GM12875 (cell line): ENCODE data around the gene LRRTM4.
"Not testable (repeated sequence)": the region's sequence is repeated elsewhere in the genome, so short reads cannot be mapped to it uniquely, and the experiment has no call there.

Source experiments
- H3K4me3 ChIP-seq: one replicate; pipeline ENCODE4 v1.5.1; 2011; ENCODE audit warnings: low read depth, low read length, control low read depth
- TF ChIP-seq, protein P1 (sequence below): IDR thresholded peaks from 2 replicates; pipeline ENCODE4 v1.5.1; 2011; ENCODE audit warnings: low read depth, mild to moderate bottlenecking, control low read depth, inconsistent platforms, low read length, moderate library complexity, borderline replicate concordance; ENCODE audit not compliant: insufficient read depth

The LRRTM4 gene

DNA sequence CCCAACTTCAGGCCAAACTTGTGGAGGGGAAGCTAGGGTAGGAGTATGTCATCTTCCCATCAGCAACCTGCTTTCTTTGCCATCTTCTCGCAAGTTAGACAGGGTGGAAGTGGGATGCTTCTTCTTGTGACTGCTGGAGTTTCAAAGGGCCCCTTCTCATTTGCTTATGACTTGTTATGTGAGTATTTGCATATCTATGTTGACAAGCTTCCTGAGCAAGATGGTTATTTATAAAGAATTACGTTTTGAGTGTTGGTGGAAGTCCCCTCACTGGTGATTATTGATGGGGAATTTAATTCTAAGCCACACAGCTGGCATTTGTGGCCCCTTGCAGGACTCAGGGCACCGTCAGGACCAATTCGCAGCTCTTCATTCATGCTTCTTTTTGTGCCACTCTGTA lies 791.0 kb downstream of the LRRTM4 start:
- TF ChIP-seq, protein P1, sequence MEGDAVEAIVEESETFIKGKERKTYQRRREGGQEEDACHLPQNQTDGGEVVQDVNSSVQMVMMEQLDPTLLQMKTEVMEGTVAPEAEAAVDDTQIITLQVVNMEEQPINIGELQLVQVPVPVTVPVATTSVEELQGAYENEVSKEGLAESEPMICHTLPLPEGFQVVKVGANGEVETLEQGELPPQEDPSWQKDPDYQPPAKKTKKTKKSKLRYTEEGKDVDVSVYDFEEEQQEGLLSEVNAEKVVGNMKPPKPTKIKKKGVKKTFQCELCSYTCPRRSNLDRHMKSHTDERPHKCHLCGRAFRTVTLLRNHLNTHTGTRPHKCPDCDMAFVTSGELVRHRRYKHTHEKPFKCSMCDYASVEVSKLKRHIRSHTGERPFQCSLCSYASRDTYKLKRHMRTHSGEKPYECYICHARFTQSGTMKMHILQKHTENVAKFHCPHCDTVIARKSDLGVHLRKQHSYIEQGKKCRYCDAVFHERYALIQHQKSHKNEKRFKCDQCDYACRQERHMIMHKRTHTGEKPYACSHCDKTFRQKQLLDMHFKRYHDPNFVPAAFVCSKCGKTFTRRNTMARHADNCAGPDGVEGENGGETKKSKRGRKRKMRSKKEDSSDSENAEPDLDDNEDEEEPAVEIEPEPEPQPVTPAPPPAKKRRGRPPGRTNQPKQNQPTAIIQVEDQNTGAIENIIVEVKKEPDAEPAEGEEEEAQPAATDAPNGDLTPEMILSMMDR, result no peak
- H3K4me3 ChIP-seq, result no peak overlapping the region

DNA sequence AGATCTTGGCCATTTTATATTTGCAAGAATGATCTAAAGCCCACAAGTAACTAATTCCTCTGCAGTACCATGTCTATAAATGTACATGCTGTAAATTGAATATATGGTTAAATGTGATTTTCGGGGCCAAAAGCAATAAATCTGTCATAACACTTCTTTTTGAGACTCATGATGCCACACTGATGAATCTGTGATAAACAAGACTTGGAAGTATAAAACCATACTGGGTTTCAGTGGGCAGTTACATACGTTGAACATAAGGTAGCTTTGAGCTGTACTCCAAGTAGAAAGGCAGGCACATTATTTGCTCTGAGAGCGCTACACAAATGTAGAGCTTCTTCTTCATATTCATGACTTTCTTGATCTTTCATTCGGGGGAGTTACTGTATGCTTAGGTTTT lies 792.2 kb downstream of the LRRTM4 start:
- TF ChIP-seq, protein P1, result no peak
- H3K4me3 ChIP-seq, result no peak overlapping the region

DNA sequence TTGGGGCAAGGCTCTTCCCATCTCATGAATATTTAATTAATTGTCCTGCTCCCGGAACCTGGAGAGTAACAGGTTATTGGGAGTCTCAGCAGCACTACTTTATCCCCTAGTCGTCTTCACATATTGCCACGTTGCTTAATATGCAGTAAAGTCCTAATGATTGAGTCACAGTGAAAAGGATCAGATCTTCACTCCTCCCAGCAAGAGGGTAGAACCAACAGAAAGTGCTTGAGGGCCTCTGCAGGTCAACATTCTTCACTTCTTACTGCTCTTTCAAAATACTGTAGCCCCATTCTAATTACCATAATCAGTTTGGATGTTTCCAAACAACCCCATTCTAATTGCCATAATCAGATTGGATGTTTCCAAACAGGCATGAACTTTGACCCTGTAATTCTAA lies 801.0 kb downstream of the LRRTM4 start:
- H3K4me3 ChIP-seq, result no peak overlapping the region
- TF ChIP-seq, protein P1, result no peak

DNA sequence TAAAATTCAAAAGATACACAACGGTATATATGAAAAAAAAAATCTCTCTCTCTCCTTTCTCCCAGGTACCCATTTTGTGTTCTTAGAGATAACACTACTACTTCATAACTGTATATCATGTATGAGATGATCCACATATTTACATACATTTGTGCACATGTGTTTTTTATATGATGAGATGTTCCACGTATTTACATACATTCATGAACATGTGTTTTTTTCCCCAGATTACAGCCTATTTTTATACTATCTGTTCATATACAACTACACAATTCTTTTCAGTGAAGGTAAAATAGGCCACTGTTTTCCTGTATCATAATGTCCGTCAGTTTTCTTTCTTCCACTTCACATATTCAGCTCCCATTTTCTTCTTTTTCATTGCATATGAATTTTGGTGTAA lies 808.9 kb downstream of the LRRTM4 start:
- no peak overlapping the region for H3K4me3 ChIP-seq
- TF ChIP-seq, protein P1, result no peak

DNA sequence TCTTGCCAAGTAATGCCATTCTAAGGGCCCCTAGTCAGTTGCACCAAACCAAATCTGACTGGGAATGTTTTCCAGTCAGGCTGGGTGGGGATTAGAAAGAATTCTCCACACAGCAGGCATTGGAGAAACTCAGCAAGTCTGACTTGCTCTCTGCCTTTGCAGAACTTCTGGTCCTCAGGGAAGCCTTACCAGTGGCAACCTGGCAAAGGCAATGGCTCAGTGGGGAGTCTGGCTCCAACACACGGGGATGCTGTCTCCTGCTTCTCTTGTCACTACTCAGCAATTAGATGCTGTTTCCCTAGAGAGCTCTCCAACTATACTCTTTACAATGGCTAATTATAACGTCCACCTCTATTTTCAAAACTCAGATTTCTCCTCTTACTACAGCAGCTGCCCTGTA lies 810.7 kb downstream of the LRRTM4 start:
- H3K4me3 ChIP-seq, result no peak overlapping the region
- TF ChIP-seq, protein P1, result no peak

DNA sequence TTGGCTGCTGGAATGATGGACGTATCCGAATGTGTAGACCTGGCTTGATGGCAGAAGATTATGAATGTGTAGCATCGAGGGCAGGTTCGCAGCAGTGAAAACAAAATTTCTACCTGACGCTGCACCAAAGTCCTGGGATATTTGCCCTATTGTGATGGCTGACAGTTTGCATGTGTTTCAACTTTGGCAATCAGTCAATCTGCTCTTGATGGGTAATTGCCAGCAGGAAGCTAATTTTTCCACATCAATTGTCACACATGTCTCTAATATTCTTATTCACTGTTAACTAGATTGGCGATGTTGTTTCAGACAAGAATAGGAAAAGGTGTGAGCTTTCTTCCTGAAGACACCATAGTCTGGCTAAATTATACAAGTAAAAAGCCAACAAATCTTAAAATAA lies 821.3 kb downstream of the LRRTM4 start:
- H3K4me3 ChIP-seq, result no peak overlapping the region
- TF ChIP-seq, protein P1, result no peak

DNA sequence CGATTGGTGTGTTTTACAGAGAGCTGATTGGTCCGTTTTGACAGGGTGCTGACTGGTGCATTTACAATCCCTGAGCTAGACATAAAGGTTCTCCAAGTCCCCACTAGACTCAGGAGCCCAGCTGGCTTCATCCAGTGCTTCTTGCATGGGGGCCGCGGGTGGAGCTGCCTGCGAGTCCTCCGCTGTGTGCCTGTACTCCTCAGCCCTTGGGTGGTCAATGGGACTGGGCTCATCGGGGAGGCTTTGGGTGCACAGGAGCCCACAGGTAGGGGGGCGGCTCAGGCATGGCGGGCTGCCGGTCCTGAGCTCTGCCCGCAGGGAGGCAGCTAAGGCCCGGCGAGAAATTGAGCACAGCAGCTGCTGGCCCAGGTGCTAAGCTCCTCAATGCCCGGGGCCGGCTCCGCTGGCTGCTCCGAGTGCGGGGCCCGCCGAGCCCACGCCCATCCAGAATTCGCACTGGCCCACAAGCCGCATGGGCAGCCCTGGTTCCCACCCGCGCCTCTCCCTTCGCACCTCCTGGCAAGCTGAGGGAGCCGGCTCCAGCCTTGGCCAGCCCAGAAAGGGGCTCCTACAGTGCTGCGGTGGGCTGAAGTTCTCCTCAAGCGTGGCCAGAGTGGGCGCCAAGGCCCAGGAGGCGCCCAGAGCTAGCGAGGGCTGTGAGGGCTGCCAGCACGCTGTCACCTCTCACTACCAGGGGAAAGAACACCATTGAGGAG lies 824.0 kb downstream of the LRRTM4 start:
- not testable (repeated sequence) for H3K4me3 ChIP-seq
